GM21528 (cell line): ENCODE measurements around the gene LILRA6.
"Not testable (repeated sequence)": the region's sequence is repeated elsewhere in the genome, so short reads cannot be mapped to it uniquely, and the experiment has no call there.

Experiments
- ATAC-seq: cut with Tn5 transposase; IDR thresholded peaks from one replicate; pipeline ENCODE4 v1.9.1; 2021; ENCODE audit warnings: mild to moderate bottlenecking, moderate library complexity; ENCODE audit not compliant: unreplicated experiment, low FRiP score

The LILRA6 gene

GRCh38 chr19:54242646-54243045, at the start of gene LILRA6:
LILRA6 (minus strand) TSS chr19:54242790.
- not testable (repeated sequence) for ATAC-seq

GRCh38 chr19:54289160-54289559, 46.6 kb upstream of the LILRA6 start:
- not testable (repeated sequence) for ATAC-seq

- ATAC-seq: no peak
Measured at GRCh38 chr19:54287456-54287855, 44.9 kb upstream of the LILRA6 start.

- not testable (repeated sequence) for ATAC-seq
Measured at GRCh38 chr19:54286283-54286682, 43.7 kb upstream of the LILRA6 start.

GRCh38 chr19:54285427-54286056, 43.0 kb upstream of the LILRA6 start:
- ATAC-seq: not testable (repeated sequence)

GRCh38 chr19:54282686-54283470, 40.3 kb upstream of the LILRA6 start:
- ATAC-seq: no peak

- ATAC-seq: not testable (repeated sequence)
Measured at GRCh38 chr19:54281729-54282075, 39.1 kb upstream of the LILRA6 start.

- ATAC-seq: no peak
Measured at GRCh38 chr19:54281007-54281728, 38.6 kb upstream of the LILRA6 start, which contains the start of gene LILRB2. LILRB2 (minus strand) TSS chr19:54281110; CDS start chr19:54280496, 614 bp downstream.

- not testable (repeated sequence) for ATAC-seq
Measured at GRCh38 chr19:54280441-54280840, 37.9 kb upstream of the LILRA6 start.

- not testable (repeated sequence) for ATAC-seq
Measured at GRCh38 chr19:54280025-54280424, 37.4 kb upstream of the LILRA6 start.

GRCh38 chr19:54279406-54279962, 36.9 kb upstream of the LILRA6 start:
- no peak for ATAC-seq

GRCh38 chr19:54278571-54279195, 36.1 kb upstream of the LILRA6 start:
- not testable (repeated sequence) for ATAC-seq

GRCh38 chr19:54278056-54278455, 35.5 kb upstream of the LILRA6 start:
- not testable (repeated sequence) for ATAC-seq

GRCh38 chr19:54277111-54277615, 34.6 kb upstream of the LILRA6 start:
- ATAC-seq: not testable (repeated sequence)

- ATAC-seq: no peak
Measured at GRCh38 chr19:54275951-54276350, 33.4 kb upstream of the LILRA6 start.

- not testable (repeated sequence) for ATAC-seq
Measured at GRCh38 chr19:54274516-54274915, 31.9 kb upstream of the LILRA6 start.

GRCh38 chr19:54273821-54274220, 31.2 kb upstream of the LILRA6 start:
- no peak for ATAC-seq

GRCh38 chr19:54272181-54272580, 29.6 kb upstream of the LILRA6 start:
- not testable (repeated sequence) for ATAC-seq

GRCh38 chr19:54271587-54271986, 29.0 kb upstream of the LILRA6 start:
- not testable (repeated sequence) for ATAC-seq

GRCh38 chr19:54271106-54271505, 28.5 kb upstream of the LILRA6 start:
- no peak for ATAC-seq
